C4-2B (cell line): ENCODE data around the gene RDX.

Experiments
- ZFX ChIP-seq: fragments of 450-650 bp; IDR thresholded peaks from 2 replicates; pipeline ENCODE4 v1.6.1; 2017
- TF ChIP-seq, protein P1 (sequence below): fragments of 450-650 bp; conservative IDR thresholded peaks from 2 replicates; pipeline ENCODE4 v1.5.1; 2017; ENCODE audit warnings: mild to moderate bottlenecking

DNA sequence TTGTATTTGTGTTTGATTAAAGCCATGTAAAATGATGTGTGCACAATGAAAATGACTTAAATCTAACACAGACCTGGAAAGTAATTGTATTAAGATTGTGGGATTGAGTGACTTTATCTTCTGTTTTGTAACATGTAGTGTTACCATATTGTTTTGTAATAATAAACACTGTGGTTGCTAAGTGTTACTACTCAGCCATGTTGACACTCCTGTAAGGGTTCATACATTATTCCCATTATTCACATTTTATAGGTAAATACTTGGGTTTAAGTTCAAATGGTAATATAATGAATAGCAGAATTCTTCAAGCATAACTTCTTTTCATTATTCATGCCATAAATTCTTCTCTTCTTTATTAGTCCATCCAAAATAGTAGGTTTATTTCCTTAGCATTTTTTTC is 134.2 kb downstream of the RDX start:
- TF ChIP-seq, protein P1, sequence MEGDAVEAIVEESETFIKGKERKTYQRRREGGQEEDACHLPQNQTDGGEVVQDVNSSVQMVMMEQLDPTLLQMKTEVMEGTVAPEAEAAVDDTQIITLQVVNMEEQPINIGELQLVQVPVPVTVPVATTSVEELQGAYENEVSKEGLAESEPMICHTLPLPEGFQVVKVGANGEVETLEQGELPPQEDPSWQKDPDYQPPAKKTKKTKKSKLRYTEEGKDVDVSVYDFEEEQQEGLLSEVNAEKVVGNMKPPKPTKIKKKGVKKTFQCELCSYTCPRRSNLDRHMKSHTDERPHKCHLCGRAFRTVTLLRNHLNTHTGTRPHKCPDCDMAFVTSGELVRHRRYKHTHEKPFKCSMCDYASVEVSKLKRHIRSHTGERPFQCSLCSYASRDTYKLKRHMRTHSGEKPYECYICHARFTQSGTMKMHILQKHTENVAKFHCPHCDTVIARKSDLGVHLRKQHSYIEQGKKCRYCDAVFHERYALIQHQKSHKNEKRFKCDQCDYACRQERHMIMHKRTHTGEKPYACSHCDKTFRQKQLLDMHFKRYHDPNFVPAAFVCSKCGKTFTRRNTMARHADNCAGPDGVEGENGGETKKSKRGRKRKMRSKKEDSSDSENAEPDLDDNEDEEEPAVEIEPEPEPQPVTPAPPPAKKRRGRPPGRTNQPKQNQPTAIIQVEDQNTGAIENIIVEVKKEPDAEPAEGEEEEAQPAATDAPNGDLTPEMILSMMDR: no peak
- no peak for TF ChIP-seq ZFX
